Glutamatergic neuron (in vitro differentiated cells): ENCODE data around the gene HOXD13. TPM values are rescaled to one million over a fixed set of nuclear protein-coding genes. Genes with fewer than 3 reads are reported as not detected.

Experiments used
- DNase-seq: peaks from one replicate; pipeline ENCODE4 v3.0.0; 2022
- H3K27ac Mint-ChIP-seq: one replicate; pipeline ENCODE4 v1.8.0; 2020; ENCODE audit warnings: mild to moderate bottlenecking, mixed read lengths, inconsistent platforms; ENCODE audit not compliant: unreplicated experiment
- H3K27me3 Mint-ChIP-seq: one replicate; pipeline ENCODE4 v1.8.0; 2020; ENCODE audit warnings: mild to moderate bottlenecking, moderate library complexity, mixed read lengths, inconsistent platforms; ENCODE audit not compliant: unreplicated experiment
- H3K36me3 Mint-ChIP-seq: one replicate; pipeline ENCODE4 v1.8.0; 2020; ENCODE audit warnings: mild to moderate bottlenecking, mixed read lengths, inconsistent platforms; ENCODE audit not compliant: unreplicated experiment
- H3K4me1 Mint-ChIP-seq: one replicate; pipeline ENCODE4 v1.8.0; 2020; ENCODE audit warnings: mild to moderate bottlenecking, low read depth, mixed read lengths, inconsistent platforms; ENCODE audit not compliant: unreplicated experiment
- H3K4me3 Mint-ChIP-seq: one replicate; pipeline ENCODE4 v1.8.0; 2020; ENCODE audit warnings: mild to moderate bottlenecking, mixed read lengths, inconsistent platforms; ENCODE audit not compliant: unreplicated experiment
- H3K9me3 Mint-ChIP-seq: one replicate; pipeline ENCODE4 v1.8.0; 2020; ENCODE audit warnings: mild to moderate bottlenecking, moderate library complexity, mixed read lengths, inconsistent platforms; ENCODE audit not compliant: unreplicated experiment
- total RNA-seq: library from RNA; stranded (reverse); fragmentation: NEBNext Ultra II Directional; extraction: Animal tissue kit (Norgen Biotek cat#: 25700); gene quantifications from one replicate; pipeline ENCODE4 v1.2.1, GENCODE V29; 2021; ENCODE audit not compliant: unreplicated experiment
- TF ChIP-seq, protein P1 (sequence below): fragments of 200-600 bp; sonication (generic); IDR thresholded peaks from one replicate; pipeline ENCODE4 v1.5.0; 2021; ENCODE audit not compliant: partially characterized antibody, unreplicated experiment

Gene HOXD13
- total RNA-seq, 1 donor from 2014 or later, result 0.17 TPM

DNA sequence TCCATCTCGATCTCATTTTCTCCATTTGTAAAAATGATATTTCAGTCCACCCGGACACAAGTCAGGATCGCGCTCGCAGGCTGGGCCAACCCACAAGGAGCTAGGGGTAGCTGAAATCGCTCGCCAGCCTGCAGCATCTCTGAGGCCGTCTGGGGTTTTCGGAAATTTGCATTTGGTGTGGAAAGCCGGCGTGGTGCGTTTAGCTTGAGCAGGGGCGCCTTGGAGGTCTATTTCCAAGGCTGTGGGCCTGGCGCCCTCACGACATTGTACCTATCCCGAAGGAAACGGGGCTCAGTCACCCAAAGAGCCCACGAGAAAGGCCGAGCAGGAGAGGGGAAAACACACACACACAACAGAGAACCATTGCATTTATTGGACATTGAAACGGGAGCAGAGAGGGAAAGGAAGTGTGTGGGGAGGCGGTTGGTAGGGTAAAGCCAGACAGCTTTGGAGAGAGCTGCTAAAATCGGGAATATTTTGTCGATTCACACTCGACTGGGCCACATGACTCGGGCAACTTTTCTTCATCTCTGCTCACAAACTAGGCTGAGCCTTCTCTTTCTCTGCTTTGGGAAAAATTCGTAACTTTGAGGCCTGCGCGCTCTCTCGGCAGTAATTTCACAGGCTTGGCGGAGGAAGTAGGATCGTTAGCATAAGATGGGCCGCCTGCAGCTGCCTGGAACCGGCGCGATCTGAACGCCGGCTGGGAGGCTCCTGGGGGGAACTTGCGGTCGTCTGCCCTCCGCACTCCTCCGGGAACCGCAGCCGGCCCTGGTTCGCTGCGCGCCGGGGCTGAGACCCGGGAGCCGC is 35.9 kb downstream of the HOXD13 start:
- peak overlapping the region; percentile 44 for H3K27ac Mint-ChIP-seq
- TF ChIP-seq, protein P1, sequence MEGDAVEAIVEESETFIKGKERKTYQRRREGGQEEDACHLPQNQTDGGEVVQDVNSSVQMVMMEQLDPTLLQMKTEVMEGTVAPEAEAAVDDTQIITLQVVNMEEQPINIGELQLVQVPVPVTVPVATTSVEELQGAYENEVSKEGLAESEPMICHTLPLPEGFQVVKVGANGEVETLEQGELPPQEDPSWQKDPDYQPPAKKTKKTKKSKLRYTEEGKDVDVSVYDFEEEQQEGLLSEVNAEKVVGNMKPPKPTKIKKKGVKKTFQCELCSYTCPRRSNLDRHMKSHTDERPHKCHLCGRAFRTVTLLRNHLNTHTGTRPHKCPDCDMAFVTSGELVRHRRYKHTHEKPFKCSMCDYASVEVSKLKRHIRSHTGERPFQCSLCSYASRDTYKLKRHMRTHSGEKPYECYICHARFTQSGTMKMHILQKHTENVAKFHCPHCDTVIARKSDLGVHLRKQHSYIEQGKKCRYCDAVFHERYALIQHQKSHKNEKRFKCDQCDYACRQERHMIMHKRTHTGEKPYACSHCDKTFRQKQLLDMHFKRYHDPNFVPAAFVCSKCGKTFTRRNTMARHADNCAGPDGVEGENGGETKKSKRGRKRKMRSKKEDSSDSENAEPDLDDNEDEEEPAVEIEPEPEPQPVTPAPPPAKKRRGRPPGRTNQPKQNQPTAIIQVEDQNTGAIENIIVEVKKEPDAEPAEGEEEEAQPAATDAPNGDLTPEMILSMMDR, result no peak
- no peaks in the 10 kb centered on the region for H3K36me3 Mint-ChIP-seq
- no peak for DNase-seq
- peaks cover 10% of the 10 kb centered on the region for H3K4me1 Mint-ChIP-seq
- H3K9me3 Mint-ChIP-seq, result peaks cover 29% of the 10 kb centered on the region
- peaks cover 58% of the 10 kb centered on the region for H3K27me3 Mint-ChIP-seq
- H3K4me3 Mint-ChIP-seq, result peak overlapping the region; percentile 81

DNA sequence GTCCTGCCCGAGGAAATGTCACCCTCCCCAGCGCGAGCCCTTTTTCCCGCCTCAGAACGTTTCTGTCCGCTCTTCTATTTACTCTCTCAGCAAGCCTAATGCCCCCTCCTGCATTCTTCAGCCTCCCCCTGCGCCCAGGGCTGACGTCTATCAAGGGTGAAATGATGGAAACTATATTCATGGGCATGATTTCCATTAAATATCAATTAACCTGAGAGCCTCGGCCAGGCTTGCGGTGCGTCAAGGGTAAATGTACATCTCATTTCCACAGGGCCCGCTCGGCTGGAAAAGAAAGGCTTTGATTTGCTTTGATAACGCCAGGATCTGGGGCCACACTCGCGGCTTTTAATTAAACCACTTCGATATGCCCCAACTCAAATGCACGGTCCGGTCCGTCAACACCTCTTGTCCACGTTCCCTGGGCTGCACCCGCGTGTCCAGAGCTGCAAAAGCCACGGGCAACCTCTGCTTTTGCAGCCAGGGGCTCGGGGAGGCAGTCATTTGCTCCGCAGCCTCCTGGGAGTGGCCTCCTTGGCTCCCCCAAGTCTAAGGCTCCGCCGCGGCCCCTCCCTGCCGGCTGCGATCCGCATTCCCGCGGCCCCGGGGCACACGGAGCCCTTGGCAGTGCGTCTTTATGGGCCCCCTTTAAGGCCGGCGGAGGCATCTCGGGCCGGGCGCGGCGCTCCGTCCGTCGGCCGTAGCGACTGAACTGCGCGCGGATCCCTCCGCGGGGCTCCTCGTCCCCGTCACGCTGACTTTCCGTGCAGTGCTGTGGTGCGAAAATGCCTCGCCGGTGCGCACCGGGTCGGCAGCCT is 36.7 kb downstream of the HOXD13 start, which contains the start of gene HOXD8:
Gene HOXD8, plus strand, starts transcription at position 724 of the 815 bp plus-strand sequence. CDS start 662 bp downstream, outside the sequence.
- H3K27ac Mint-ChIP-seq, result peak within 1 kb of the TSS; percentile 44
- TF ChIP-seq, protein P1, result no peak
- peak; percentile 75 for DNase-seq

DNA sequence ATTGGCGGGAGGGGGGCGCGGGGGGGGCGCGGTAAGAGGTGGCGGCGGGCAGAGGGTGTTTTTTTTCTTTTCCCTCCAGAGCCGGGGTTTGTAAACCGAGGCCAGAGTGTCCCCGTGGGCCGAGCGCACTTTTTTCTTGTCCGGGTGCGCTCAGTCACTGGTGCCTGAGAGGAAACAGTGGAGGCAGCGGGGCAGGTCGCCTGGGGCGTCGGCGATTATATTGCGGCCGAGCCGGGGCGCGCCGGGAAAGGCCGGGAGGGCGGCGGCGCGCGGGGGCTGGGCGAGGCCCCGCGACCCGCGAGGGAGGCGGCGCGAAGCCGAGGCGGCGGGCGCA is 37.3 kb downstream of the HOXD13 start:
- Mint-ChIP-seq H3K4me1 (peaks cover 7% of the 10 kb centered on the region), H3K27ac (no peak overlapping the region), H3K27me3 (peaks cover 58% of the 10 kb centered on the region), H3K36me3 (no peaks in the 10 kb centered on the region), H3K4me3 (peak overlapping the region; percentile 64), H3K9me3 (peaks cover 29% of the 10 kb centered on the region)
- DNase-seq, result no peak
- TF ChIP-seq, protein P1, result no peak

More for the DNA sequence above, 36.7 kb downstream of the HOXD13 start, which contains the start of gene HOXD8:
- no peaks in the 10 kb centered on the region for H3K36me3 Mint-ChIP-seq
- H3K27me3 Mint-ChIP-seq, result peaks cover 58% of the 10 kb centered on the region
- H3K4me1 Mint-ChIP-seq, result peaks cover 7% of the 10 kb centered on the region
- H3K9me3 Mint-ChIP-seq, result peaks cover 29% of the 10 kb centered on the region
- H3K4me3 Mint-ChIP-seq, result peak within 1 kb of the TSS; percentile 81

DNA sequence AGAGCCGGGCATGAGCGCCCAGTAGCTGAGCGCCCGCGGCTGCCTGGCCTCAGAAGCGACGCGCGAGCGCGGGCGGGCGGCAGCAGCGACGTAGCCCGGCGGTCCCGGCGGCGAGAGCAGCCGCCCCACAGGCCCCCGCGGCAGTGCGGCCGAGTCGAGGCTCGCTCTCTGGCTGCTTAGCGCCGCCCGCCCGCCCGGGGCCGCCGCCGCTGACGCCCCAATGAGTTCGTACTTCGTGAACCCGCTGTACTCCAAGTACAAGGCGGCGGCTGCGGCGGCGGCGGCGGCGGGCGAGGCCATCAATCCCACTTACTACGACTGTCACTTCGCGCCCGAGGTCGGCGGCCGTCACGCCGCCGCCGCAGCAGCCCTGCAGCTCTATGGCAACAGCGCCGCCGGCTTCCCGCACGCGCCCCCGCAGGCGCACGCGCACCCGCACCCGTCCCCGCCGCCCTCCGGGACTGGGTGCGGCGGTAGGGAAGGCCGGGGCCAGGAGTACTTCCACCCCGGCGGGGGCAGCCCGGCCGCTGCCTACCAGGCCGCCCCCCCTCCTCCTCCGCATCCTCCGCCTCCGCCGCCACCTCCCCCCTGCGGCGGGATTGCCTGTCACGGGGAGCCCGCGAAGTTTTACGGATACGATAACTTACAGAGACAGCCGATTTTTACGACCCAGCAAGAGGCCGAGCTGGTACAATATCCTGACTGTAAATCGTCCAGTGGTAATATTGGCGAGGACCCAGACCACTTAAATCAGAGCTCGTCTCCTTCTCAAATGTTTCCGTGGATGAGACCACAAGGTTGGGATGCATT is 37.8 kb downstream of the HOXD13 start:
- H3K36me3 Mint-ChIP-seq, result no peaks in the 10 kb centered on the region
- H3K4me3 Mint-ChIP-seq, result peak overlapping the region; percentile 82
- no peak overlapping the region for H3K27ac Mint-ChIP-seq
- TF ChIP-seq, protein P1, result no peak
- peaks cover 7% of the 10 kb centered on the region for H3K4me1 Mint-ChIP-seq
- DNase-seq, result peak; percentile 71
- peaks cover 57% of the 10 kb centered on the region for H3K27me3 Mint-ChIP-seq
- H3K9me3 Mint-ChIP-seq, result peaks cover 27% of the 10 kb centered on the region
